Transverse colon (tissue), 4 donors: Measurements from ENCODE around the gene DONSON. TPM values are rescaled to one million over a fixed set of nuclear protein-coding genes. Genes with fewer than 3 reads are reported as not detected.
"Not testable (repeated sequence)": the region's sequence is repeated elsewhere in the genome, so short reads cannot be mapped to it uniquely, and the experiment has no call there.

Source experiments
- DNase-seq: peaks from one replicate; pipeline ENCODE4 v3.0.0-alpha.2; 2019
- H3K27ac ChIP-seq, 4 donors: fragments of 200-600 bp; sonication (generic); 2 replicates each; pipeline ENCODE4 v1.5.1; 2016 to 2018; ENCODE audit warnings: inconsistent platforms in 4 of 4
- H3K27me3 ChIP-seq: fragments of 200-600 bp; sonication (generic); 2 replicates; pipeline ENCODE4 v1.5.1; 2017; ENCODE audit warnings: inconsistent platforms
- H3K36me3 ChIP-seq, 4 donors: fragments of 200-600 bp; sonication (generic); 2 replicates each; pipeline ENCODE4 v1.5.1; 2017 to 2019; ENCODE audit warnings: inconsistent platforms in 4 of 4
- H3K4me1 ChIP-seq, 4 donors: fragments of 200-600 bp; sonication (generic); 2 replicates each; pipeline ENCODE4 v1.5.1; 2017 to 2020; ENCODE audit warnings: inconsistent platforms in 4 of 4
- H3K4me3 ChIP-seq, 4 donors: fragments of 200-600 bp; sonication (generic); 1 replicate in 1 of 4; 2 replicates in 3 of 4; pipeline versions ENCODE4 v1.5.1 to v1.6.1; 2017 to 2019; ENCODE audit warnings: inconsistent platforms in 4 of 4
- H3K9me3 ChIP-seq, 2 donors: fragments of 200-600 bp; sonication (generic); 2 replicates each; pipeline ENCODE4 v1.5.1; 2017 to 2019; ENCODE audit warnings: inconsistent platforms in 2 of 2
- EP300 ChIP-seq: sonication (generic); formaldehyde crosslinking; IDR thresholded peaks from one replicate; pipeline ENCODE4 v1.6.1; 2017; ENCODE audit warnings: antibody characterized with exemption, low read depth
- POLR2A ChIP-seq: fragments of 450-650 bp; IDR thresholded peaks from one replicate; pipeline ENCODE4 v1.6.1; 2016; ENCODE audit warnings: antibody characterized with exemption, mild to moderate bottlenecking, moderate library complexity
- POLR2AphosphoS5 ChIP-seq, 3 donors: sonication (generic); formaldehyde crosslinking; IDR thresholded peaks; one replicate each; pipeline ENCODE4 v1.6.1; 2016; ENCODE audit warnings: antibody characterized with exemption in 3 of 3
- WGBS, 2 donors: methylation state at CpG; one replicate each; pipeline ENCODE4 v1.1.5; 2018; ENCODE audit warnings: low coverage in 1 of 2; 5-methylcytosine and 5-hydroxymethylcytosine counted together
- in situ Hi-C, 4 donors: fragments of 200-750 bp; cut with MboI; loops; one replicate each; pipeline versions ENCODE4 v1.15.0 to v1.15.1; 2017; ENCODE audit warnings: low sequenced_read_pairs in 3 of 4, low pct_ligation_motif_present in 1 of 4, low pct_unique_long_range_greater_than_20kb in 1 of 4
- intact Hi-C: fragments of 100-400 bp; cut with DNase I; formaldehyde crosslinking; loops from one replicate; pipeline ENCODE4 v1.15.1; 2023; ENCODE audit warnings: low total_unique reads
- total RNA-seq, 4 donors: library from RNA; depleted of rRNA; stranded (reverse); fragments of >200 nt; gene quantifications; one replicate each; pipeline ENCODE4 v1.1.0, GENCODE V29; 2016
- TF ChIP-seq, protein P1 (sequence below), 5 experiments: fragments of 200-600 bp in 3 of 5; fragments of 450-650 bp in 2 of 5; sonication (generic) in 3 of 5; IDR thresholded peaks; 1 replicate in 2 of 5; 2 replicates in 3 of 5; pipeline ENCODE4 v1.5.1; 2016 to 2017; ENCODE audit warnings: antibody characterized with exemption in 5 of 5, inconsistent platforms in 3 of 5, mild to moderate bottlenecking in 2 of 5, moderate library complexity in 1 of 5

DONSON gene
- total RNA-seq, 4 donors from 2014 or later, result 1.8 to 6.5 (median 3.5) TPM

DNA sequence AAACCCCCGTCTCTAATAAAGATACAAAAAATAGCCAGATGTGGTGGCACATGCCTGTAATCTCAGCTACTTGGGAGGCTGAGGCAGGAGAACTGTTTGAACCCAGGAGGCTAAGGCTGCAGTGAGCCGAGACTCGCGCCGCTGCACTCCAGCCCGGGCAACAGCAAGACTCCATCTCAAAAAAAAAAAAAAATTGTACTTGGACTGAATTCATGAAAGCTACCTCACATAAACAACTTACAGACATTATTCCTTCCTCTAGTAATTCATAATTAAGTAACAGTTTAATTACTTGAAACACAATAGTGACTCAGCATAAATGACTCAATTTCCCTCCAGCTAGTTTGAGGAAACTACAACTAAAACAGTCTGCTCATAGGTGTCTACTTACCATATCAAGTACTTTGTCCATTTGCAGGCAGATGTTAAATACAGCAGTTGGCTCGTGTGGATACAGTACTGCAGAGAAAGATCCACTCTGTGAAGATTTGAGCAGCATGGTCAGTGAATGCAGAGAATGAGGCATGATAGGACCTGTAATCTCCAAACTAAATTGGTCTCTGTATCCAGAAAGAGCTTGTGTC lies 9.4 kb downstream of the DONSON start:
- Histone ChIP-seq H3K27me3 (no peaks in the 10 kb centered on the region), H3K4me1 (no peaks in the 10 kb centered on the region), H3K27ac (no peak overlapping the region), H3K9me3 (no peaks in the 10 kb centered on the region), H3K36me3 (peaks cover 0 to 22% (median 11%) of the 10 kb centered on the region in 4 donors), H3K4me3 (no peak overlapping the region)
- TF ChIP-seq, protein P1, sequence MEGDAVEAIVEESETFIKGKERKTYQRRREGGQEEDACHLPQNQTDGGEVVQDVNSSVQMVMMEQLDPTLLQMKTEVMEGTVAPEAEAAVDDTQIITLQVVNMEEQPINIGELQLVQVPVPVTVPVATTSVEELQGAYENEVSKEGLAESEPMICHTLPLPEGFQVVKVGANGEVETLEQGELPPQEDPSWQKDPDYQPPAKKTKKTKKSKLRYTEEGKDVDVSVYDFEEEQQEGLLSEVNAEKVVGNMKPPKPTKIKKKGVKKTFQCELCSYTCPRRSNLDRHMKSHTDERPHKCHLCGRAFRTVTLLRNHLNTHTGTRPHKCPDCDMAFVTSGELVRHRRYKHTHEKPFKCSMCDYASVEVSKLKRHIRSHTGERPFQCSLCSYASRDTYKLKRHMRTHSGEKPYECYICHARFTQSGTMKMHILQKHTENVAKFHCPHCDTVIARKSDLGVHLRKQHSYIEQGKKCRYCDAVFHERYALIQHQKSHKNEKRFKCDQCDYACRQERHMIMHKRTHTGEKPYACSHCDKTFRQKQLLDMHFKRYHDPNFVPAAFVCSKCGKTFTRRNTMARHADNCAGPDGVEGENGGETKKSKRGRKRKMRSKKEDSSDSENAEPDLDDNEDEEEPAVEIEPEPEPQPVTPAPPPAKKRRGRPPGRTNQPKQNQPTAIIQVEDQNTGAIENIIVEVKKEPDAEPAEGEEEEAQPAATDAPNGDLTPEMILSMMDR (IDR thresholded peaks at IDR 0.05), result no peak
- no peak for TF ChIP-seq EP300
- WGBS, 2 donors, result 94% methylated on average over 6 to 7 of the region's 7 CpGs
- no peak for DNase-seq
- intact Hi-C loops, result no loop called here
- in situ Hi-C loops, result no loop called here

DNA sequence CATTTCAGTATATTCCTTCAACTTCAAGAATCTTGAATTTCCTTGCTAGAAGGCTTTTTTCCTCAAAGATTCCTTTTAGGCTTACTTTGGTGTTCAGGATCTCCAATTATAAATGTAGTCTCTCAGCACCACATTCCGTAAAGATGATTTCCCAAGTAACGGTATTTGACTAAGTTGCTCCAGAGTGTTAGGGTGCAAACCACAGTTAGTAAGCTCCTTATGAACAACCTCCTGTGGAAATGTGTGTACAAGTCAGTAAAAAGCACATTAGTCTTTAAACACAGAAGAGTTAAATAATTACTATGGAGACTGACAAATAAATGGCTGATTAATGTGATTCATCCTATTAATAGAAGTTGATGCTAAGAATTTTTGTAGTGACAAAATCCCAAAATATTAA lies 10.3 kb downstream of the DONSON start:
- 82 to 94% methylated on average over 2 of the region's 2 CpGs for WGBS, 2 donors
- no peaks in the 10 kb centered on the region for H3K4me1 ChIP-seq
- H3K27ac ChIP-seq, result no peak overlapping the region
- in situ Hi-C loops (no loop called here), intact Hi-C loops (no loop called here)
- TF ChIP-seq EP300, result no peak
- TF ChIP-seq, protein P1 (IDR thresholded peaks at IDR 0.05), result no peak
- TF ChIP-seq POLR2AphosphoS5 (IDR thresholded peaks at IDR 0.05), result no peak
- no peak for TF ChIP-seq POLR2A
- H3K36me3 ChIP-seq, result peaks cover 0 to 30% (median 15%) of the 10 kb centered on the region in 4 donors
- no peak overlapping the region for H3K4me3 ChIP-seq
- DNase-seq, result no peak
- no peaks in the 10 kb centered on the region for H3K9me3 ChIP-seq
- H3K27me3 ChIP-seq, result no peaks in the 10 kb centered on the region

DNA sequence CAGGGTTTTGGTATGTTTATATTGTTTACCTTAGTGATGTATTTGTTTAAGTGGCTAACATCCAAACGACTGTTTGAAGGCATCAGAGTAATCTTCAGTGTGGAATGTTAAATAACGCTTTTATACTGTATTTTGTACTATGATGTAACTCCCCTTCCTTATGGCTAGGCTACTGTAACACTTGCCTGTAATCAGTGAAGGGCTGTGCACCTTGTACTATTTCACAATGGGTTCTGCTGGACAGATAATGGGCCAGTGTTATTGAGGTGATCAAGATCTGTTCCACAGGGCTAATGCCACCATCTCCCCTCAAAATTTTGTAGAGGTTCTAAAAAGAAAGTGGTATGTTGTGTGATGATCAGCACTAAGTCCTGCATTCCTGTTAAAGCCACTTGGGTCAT lies 11.7 kb downstream of the DONSON start:
- 32 to 39% methylated on average over 2 of the region's 2 CpGs for WGBS, 2 donors
- H3K27me3 ChIP-seq, H3K27ac ChIP-seq, H3K4me3 ChIP-seq, DNase-seq, H3K4me1 ChIP-seq, H3K9me3 ChIP-seq, in situ Hi-C loops, intact Hi-C loops: not testable (repeated sequence)
- H3K36me3 ChIP-seq, result peaks cover 0 to 37% (median 17%) of the 10 kb centered on the region in 4 donors

DNA sequence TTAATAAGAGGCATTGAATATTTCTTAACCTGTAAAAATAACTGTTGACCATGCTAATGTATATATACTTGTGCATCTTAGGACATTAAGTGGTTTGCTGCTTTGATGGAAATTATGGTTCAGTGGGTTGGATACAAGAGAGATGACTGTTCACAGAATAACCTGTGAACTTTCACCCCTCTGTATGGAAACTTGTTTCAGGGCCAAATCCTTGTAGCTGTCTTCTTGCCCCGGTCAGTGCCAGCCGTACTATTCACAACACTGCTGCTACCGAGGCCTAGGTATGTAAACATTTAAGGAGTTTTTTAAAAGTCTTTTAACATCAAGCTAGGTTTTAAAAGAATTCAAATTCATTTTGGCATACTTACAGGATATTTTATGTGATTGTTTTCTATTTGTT lies 16.1 kb downstream of the DONSON start:
- TF ChIP-seq POLR2A (no peak), POLR2AphosphoS5 (IDR thresholded peaks at IDR 0.05) (no peak), EP300 (no peak)
- TF ChIP-seq, protein P1 (IDR thresholded peaks at IDR 0.05), result no peak
- Histone ChIP-seq H3K27ac (no peak overlapping the region), H3K4me3 (no peak overlapping the region), H3K9me3 (no peaks in the 10 kb centered on the region), H3K27me3 (no peaks in the 10 kb centered on the region), H3K36me3 (peaks cover 0 to 64% (median 35%) of the 10 kb centered on the region in 4 donors), H3K4me1 (peaks cover 0 to 3% (median 0%) of the 10 kb centered on the region in 4 donors)
- intact Hi-C loops, result no loop called here
- 35 to 47% methylated on average over 2 to 3 of the region's 3 CpGs for WGBS, 2 donors
- in situ Hi-C loops, result no loop called here
- DNase-seq, result no peak

DNA sequence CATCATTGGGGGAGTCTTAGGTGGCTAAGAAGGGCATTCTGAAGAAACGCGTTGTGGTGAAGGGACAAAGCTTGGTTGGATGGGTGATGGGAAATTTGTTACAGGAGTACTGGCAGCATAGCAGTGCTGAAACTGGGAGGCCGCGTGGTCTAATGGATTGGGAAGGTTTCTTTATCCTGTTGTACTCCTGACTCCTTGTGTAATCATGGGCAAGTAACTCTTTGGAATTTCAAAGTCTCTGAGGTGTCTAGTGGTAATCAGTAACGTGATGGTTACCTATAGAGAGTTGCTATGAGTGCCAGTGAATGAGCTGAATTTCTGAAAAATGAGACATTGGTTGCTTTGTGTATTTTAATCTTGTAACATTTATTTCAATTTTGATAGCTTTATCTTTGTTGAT lies 18.5 kb downstream of the DONSON start:
- Histone ChIP-seq H3K36me3 (peaks cover 0 to 62% (median 34%) of the 10 kb centered on the region in 4 donors), H3K27ac (no peak overlapping the region), H3K4me1 (peaks cover 0 to 3% (median 0%) of the 10 kb centered on the region in 4 donors), H3K4me3 (no peak overlapping the region), H3K27me3 (no peaks in the 10 kb centered on the region), H3K9me3 (no peaks in the 10 kb centered on the region)
- TF ChIP-seq EP300 (no peak), POLR2A (no peak), POLR2AphosphoS5 (IDR thresholded peaks at IDR 0.05) (no peak)
- TF ChIP-seq, protein P1 (IDR thresholded peaks at IDR 0.05), result no peak
- 85 to 93% methylated on average over 5 of the region's 5 CpGs for WGBS, 2 donors
- DNase-seq, result no peak
- in situ Hi-C loops (no loop called here), intact Hi-C loops (no loop called here)
